WERI-Rb-1 (cell line): ENCODE measurements around the gene OR2AE1.

Experiments used
- DNase-seq: peaks from one replicate; pipeline ENCODE4 v3.0.0-alpha.2; 2020
- H3K27ac ChIP-seq: fragments of 250-450 bp; sonication (Bioruptor Pico); 2 replicates; pipeline ENCODE4 v1.5.1; 2020; ENCODE audit warnings: mild to moderate bottlenecking, moderate library complexity
- H3K27me3 ChIP-seq: fragments of 250-450 bp; sonication (Bioruptor Pico); 2 replicates; pipeline ENCODE4 v1.5.1; 2021; ENCODE audit warnings: mild to moderate bottlenecking, low read depth, moderate library complexity; ENCODE audit not compliant: insufficient read depth, severe bottlenecking
- H3K36me3 ChIP-seq: fragments of 250-450 bp; sonication (Bioruptor Pico); 2 replicates; pipeline ENCODE4 v1.5.1; 2020; ENCODE audit warnings: mild to moderate bottlenecking, moderate library complexity
- H3K4me3 ChIP-seq: 2 replicates; pipeline ENCODE4 v1.5.1; 2011; ENCODE audit warnings: low read depth, mild to moderate bottlenecking, control low read depth, low read length
- H3K9me3 ChIP-seq: fragments of 250-450 bp; sonication (Bioruptor Pico); 2 replicates; pipeline ENCODE4 v1.5.1; 2021; ENCODE audit warnings: mild to moderate bottlenecking, moderate library complexity; ENCODE audit not compliant: severe bottlenecking
- TF ChIP-seq, protein P1 (sequence below): IDR thresholded peaks from 2 replicates; pipeline ENCODE4 v1.5.1; 2011; ENCODE audit warnings: low read depth, mild to moderate bottlenecking, control low read depth, inconsistent platforms, low read length

Gene OR2AE1

DNA sequence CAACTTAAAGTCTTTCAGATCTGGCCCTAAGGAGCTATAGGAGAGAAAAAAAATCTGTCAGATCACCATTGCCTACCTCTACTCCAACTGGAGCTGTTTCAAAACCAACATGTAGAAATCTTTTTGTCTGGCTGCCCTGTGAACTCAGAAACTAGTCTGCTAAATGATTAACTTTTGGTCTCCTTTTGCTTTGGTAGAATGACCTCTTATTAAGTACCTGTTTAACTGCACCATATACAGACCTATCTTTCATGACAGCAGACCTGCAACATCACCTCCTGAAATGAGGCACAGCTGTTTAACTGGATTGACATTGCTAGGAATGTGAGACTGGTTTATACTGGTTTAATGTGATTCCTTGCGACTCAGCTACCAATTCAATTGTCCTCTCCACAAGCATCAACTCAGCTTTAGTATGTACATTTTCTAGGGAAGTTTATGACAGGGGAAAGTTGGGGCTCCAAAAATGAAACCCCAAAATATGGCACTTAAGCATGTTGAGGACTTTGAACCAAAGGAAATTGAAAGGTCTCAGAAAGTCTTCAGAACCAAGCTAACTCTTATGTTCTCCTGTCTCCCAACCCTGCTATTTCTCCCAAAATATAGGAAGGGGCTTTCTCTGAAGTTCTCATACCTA lies 47.2 kb downstream of the OR2AE1 start:
- H3K27me3 ChIP-seq: no peaks in the 10 kb centered on the region
- no peaks in the 10 kb centered on the region for H3K36me3 ChIP-seq
- TF ChIP-seq, protein P1, sequence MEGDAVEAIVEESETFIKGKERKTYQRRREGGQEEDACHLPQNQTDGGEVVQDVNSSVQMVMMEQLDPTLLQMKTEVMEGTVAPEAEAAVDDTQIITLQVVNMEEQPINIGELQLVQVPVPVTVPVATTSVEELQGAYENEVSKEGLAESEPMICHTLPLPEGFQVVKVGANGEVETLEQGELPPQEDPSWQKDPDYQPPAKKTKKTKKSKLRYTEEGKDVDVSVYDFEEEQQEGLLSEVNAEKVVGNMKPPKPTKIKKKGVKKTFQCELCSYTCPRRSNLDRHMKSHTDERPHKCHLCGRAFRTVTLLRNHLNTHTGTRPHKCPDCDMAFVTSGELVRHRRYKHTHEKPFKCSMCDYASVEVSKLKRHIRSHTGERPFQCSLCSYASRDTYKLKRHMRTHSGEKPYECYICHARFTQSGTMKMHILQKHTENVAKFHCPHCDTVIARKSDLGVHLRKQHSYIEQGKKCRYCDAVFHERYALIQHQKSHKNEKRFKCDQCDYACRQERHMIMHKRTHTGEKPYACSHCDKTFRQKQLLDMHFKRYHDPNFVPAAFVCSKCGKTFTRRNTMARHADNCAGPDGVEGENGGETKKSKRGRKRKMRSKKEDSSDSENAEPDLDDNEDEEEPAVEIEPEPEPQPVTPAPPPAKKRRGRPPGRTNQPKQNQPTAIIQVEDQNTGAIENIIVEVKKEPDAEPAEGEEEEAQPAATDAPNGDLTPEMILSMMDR: no peak
- no peak for DNase-seq
- no peak overlapping the region for H3K4me3 ChIP-seq
- no peaks in the 10 kb centered on the region for H3K9me3 ChIP-seq
- no peak overlapping the region for H3K27ac ChIP-seq

DNA sequence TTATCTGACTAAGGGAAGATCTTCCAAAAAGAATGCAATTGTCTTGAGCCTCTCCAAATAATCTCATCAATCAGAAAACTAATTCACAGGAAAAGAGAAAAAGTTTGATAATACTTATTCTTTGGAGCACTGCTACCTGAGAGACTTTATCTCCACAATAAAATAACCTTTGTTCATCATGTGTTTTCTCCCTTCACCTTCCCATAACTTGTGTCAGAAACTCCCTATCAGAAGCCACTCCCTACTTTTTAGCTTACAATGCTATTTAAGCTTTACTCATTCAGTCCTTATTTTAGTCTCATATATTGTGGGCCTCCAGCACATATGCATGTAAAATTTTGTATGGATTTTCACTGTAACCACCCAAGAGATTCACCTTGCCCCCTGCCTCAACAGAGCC lies 48.0 kb downstream of the OR2AE1 start:
- no peaks in the 10 kb centered on the region for H3K36me3 ChIP-seq
- no peaks in the 10 kb centered on the region for H3K27me3 ChIP-seq
- no peak for DNase-seq
- no peaks in the 10 kb centered on the region for H3K9me3 ChIP-seq
- no peak overlapping the region for H3K4me3 ChIP-seq
- no peak overlapping the region for H3K27ac ChIP-seq
- TF ChIP-seq, protein P1: no peak

DNA sequence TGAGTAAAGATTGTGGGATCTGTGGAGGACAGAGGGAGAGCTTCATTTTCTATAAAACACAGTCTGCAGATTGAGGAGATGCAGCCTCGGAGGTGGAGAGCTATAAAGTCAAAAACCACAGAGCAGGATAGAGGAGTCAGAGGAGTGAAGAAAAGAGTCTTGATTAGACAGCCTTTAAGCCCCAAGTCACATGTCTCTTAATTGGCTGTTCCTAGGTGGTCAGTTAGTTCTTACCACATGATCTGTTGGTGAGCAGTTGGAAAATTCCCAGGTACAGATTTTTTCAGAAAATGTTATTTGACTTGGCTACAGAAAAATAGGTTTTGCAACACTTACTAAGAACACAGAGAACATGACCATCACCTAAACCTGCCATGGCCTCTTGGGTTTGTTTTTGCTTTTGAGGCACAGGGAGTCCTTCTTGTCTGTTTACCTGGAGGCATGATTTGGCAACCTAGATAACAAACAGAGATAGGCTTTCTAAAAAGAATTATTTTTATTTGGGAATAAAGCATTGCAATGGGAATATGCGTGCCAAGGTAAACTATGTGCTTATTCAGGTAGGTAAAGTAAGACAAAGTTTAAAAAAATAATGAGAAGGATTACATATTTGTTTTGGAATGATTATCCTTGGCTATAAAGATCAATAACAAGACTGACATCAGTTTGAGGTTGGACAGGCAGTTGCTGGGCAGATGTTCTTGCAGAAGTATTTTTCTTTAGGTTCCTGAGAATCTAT lies 49.6 kb downstream of the OR2AE1 start:
- Histone ChIP-seq H3K27ac (no peak overlapping the region), H3K4me3 (no peak overlapping the region), H3K9me3 (no peaks in the 10 kb centered on the region), H3K27me3 (no peaks in the 10 kb centered on the region), H3K36me3 (no peaks in the 10 kb centered on the region)
- no peak for DNase-seq
- TF ChIP-seq, protein P1: no peak
